Right ventricle myocardium inferior (tissue), 1 donor: ENCODE data around the gene CES3. TPM values are rescaled to one million over a fixed set of nuclear protein-coding genes. Genes with fewer than 3 reads are reported as not detected.
"Not testable (repeated sequence)": the region's sequence is repeated elsewhere in the genome, so short reads cannot be mapped to it uniquely, and the experiment has no call there.

Experiments used
- ATAC-seq: fragments of 200-7000 bp; cut with Tn5 transposase; one replicate; pipeline ENCODE4 v1.9.1; 2020; ENCODE audit warnings: mild to moderate bottlenecking, moderate library complexity
- DNase-seq: peaks from one replicate; pipeline ENCODE4 v3.0.0; 2021; ENCODE audit errors: missing footprints
- intact Hi-C: fragments of 100-400 bp; cut with DNase I; formaldehyde crosslinking; loops from one replicate; pipeline ENCODE4 v1.11.0; 2022
- total RNA-seq: library from RNA; stranded (reverse); fragmentation: NEBNext Ultra II Directional; extraction: Animal tissue kit (Norgen Biotek cat#: 25700); gene quantifications from one replicate; pipeline ENCODE4 v1.2.1, GENCODE V29; 2021
- donor health status: DM: no; HTN: yes; CAD: no; lungs with severe emphysema.

CES3 gene
- total RNA-seq, 1 donor from 2014 or later, result 0.78 TPM

GRCh38 chr16:66977341-66978113, 16.5 kb downstream of the CES3 start:
- ATAC-seq, result peak; percentile 96
- peak; percentile 94 for DNase-seq
- intact Hi-C loops, result loop anchor here (1.0 to 10.0 kb wide), 4 partner anchors 125 to 307 kb away; no protein-coding TSS in a partner anchor

- DNase-seq (no peak), ATAC-seq (peak; percentile 35)
- intact Hi-C loops, result loop anchor here (5.0 to 10.0 kb wide), 2 partner anchors 123 to 306 kb away; no protein-coding TSS in a partner anchor
Measured at GRCh38 chr16:66979011-66979717, 18.1 kb downstream of the CES3 start.

GRCh38 chr16:66983033-66983432, 22.0 kb downstream of the CES3 start:
- ATAC-seq (no peak), DNase-seq (no peak)
- intact Hi-C loops, result no loop called here

GRCh38 chr16:66984892-66985311, 23.8 kb downstream of the CES3 start:
- no peak for DNase-seq
- ATAC-seq, result no peak
- intact Hi-C loops, result no loop called here

GRCh38 chr16:66986559-66986958, 25.5 kb downstream of the CES3 start:
- intact Hi-C loops, result no loop called here
- no peak for ATAC-seq

GRCh38 chr16:66988197-66988788, 27.2 kb downstream of the CES3 start, which contains the start of gene CES4A:
Gene CES4A (plus strand): TSS chr16:66988589. CDS start chr16:66988773, 184 bp downstream.
- peak; percentile 13 for ATAC-seq

More at GRCh38 chr16:66986559-66986958, 25.5 kb downstream of the CES3 start:
- no peak for DNase-seq

GRCh38 chr16:66991545-66992077, 30.5 kb downstream of the CES3 start:
- intact Hi-C loops, result no loop called here
- ATAC-seq (no peak), DNase-seq (no peak)

More at GRCh38 chr16:66988197-66988788, 27.2 kb downstream of the CES3 start, which contains the start of gene CES4A:
- intact Hi-C loops, result no loop called here
- DNase-seq, result no peak

GRCh38 chr16:66993558-66993957, 32.5 kb downstream of the CES3 start:
- intact Hi-C loops, result not testable (repeated sequence)

GRCh38 chr16:66996324-66996982, 35.4 kb downstream of the CES3 start:
- ATAC-seq (peak; percentile 59), DNase-seq (no peak)
- intact Hi-C loops, result no loop called here

More at GRCh38 chr16:66993558-66993957, 32.5 kb downstream of the CES3 start:
- DNase-seq, ATAC-seq: not testable (repeated sequence)

GRCh38 chr16:66996983-66997358, 35.9 kb downstream of the CES3 start:
- intact Hi-C loops, result no loop called here
- ATAC-seq (peak; percentile 36), DNase-seq (no peak)

GRCh38 chr16:67000384-67001351, 39.6 kb downstream of the CES3 start:
- peak; percentile 51 for ATAC-seq
- intact Hi-C loops, result no loop called here
- DNase-seq, result peak; percentile 84

GRCh38 chr16:67001726-67002125, 40.7 kb downstream of the CES3 start:
- intact Hi-C loops, result no loop called here
- ATAC-seq (no peak), DNase-seq (no peak)

GRCh38 chr16:67006930-67007658, 46.0 kb downstream of the CES3 start:
- ATAC-seq, result no peak
- no peak for DNase-seq
- intact Hi-C loops, result no loop called here

GRCh38 chr16:67009158-67009557, 48.1 kb downstream of the CES3 start:
- intact Hi-C loops, result no loop called here
- ATAC-seq, result no peak

GRCh38 chr16:67011274-67011673, 50.2 kb downstream of the CES3 start:
- intact Hi-C loops, result no loop called here
- no peak for DNase-seq
- no peak for ATAC-seq

More at GRCh38 chr16:67009158-67009557, 48.1 kb downstream of the CES3 start:
- DNase-seq, result no peak

GRCh38 chr16:67013233-67013822, 52.3 kb downstream of the CES3 start:
- intact Hi-C loops, result no loop called here
- ATAC-seq (no peak), DNase-seq (no peak)
